Central memory CD4-positive, alpha-beta T cell (primary cell): ENCODE data around the gene THOC1.

ENCODE experiments used
- DNase-seq: peaks from one replicate; pipeline ENCODE4 v3.0.0; 2022

The THOC1 gene

GRCh38 chr18:212780-213179 lies 55.1 kb downstream of the THOC1 start:
- no peak for DNase-seq

DNA sequence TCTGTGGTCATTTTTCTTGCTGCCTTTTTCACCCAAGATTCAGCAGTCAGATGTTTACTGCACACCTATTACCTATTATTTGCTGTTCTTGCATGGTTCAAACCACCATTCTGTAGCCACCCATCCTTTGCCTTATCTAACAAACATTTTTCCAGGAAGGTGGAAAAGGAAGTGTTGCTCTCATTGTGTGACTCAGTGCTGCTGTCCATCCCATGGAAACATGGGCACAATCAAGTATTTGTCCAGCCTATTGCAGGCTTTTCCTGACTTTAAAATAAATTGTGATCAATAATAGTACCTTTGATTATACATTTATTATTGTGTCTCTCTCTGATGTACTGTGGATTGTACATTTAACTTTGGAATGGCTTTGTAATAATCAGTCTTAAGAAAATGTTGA lies 56.3 kb downstream of the THOC1 start:
- DNase-seq, result no peak

DNA sequence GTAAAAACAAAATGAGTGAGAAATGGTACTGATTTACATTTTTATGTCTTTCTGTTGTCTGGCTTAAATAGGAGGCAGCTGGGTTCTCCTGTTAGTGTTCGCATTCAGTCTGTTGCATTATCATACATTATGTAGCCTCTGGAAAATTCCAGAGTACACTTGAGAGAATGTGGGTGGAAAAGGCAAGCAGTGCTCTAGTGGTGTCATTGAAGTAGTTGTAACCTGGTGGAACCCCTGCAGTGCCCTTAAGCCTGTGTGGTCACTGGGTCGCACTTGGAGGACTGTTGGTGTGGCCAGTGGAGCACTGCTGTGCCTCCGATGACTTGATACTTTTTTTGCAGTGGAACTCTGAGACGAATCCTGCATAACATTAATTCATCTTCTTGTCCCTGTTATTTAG lies 57.1 kb downstream of the THOC1 start:
- DNase-seq, result no peak

DNA sequence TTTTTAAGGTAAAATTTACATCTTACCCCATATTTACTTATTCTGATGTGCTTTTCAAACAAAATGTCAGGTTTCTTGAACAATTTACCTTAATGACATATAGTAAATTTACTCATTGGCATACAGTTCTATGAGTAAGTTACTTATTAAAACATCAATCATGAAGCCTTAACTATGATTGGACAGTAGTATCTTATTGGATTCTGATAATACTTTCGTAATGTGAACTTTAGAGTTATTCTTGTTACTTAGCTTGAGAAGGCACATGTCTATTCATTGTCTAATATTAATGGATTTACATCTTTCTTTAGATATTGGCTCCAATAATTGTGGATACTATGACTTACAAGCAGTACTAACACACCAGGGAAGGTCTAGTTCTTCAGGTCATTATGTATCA lies 57.8 kb downstream of the THOC1 start:
- no peak for DNase-seq

- no peak for DNase-seq
Observed at GRCh38 chr18:199768-200167, 68.1 kb downstream of the THOC1 start.

DNA sequence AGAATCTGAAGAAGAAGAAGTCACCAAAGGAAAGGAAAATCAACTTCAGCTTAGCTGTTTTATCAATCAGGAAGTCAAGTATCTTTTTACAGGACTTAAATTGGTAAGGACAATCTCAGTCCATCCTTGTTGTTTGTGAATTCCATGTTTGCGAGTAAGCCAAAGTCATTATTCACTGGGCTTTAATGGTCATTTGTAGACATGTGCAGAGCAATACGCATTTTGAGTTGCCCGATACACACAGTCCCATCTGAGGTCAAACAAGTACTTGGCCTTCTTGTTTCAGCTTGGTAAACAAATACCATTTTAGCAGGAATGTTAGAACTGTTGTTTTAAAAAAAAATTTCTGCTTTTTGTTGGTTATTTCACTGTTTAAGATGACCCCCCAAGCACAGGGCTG lies 68.6 kb downstream of the THOC1 start:
- DNase-seq, result no peak

DNA sequence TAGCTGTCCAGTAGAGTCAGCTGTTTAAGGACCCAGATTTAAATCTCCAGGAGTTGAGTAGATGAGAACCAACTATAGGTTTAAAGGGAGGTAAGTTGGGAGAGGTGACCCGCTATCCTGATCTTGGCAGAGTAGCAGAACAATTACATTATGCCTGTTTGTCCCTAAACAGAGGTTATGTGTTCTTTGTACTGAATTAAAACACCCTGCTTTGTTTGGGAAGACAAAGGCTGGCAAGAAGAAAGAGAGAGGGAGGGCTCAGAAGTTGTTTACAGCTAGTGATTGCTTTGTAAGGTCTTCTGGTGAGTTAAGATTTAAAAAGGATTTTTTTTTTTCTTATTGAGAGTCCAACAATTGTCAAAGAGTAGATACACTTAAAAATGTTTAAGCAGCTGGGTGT lies 72.2 kb downstream of the THOC1 start:
- DNase-seq, result no peak

GRCh38 chr18:192801-193200 lies 75.0 kb downstream of the THOC1 start:
- no peak for DNase-seq

GRCh38 chr18:191725-192124 lies 76.1 kb downstream of the THOC1 start:
- DNase-seq, result no peak

DNA sequence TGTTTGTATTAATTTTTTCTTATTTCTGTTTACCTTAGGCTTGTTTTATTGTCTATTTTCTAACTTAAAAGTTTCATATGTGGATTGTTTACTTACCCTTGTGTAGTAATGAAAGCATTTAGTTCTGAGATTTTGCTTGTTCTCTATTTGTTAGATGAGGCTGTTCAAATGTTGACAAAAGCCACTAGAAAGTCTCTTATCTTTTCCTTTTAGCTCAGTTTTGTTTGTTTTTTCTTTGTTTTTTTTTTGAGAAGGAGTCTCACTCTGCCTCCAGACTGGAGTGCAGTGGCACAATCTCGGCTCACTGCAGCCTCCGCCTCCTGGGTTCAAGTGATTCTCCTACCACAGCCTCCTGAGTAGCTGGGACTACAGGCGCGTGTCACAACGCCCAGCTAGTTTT lies 78.6 kb downstream of the THOC1 start:
- no peak for DNase-seq

GRCh38 chr18:183769-184168 lies 84.1 kb downstream of the THOC1 start:
- DNase-seq, result no peak

DNA sequence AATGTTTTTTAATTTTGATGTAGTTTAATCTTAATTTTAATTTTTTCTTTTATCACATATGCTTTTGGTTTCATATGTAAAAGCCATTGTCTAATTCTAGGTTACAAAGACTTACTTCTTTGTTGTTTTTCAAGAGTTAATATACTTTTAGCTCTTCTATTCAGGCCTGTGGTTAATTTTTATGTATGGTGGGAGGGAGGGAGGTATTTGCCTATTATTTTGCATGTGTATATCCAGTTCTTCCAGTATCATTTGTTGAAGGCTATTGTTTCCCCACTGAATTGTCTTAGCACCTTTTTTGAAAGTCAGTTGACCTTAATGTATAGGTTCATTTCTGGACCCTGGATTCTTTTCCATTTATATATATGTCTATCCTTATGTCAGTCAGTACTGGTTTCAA lies 86.1 kb downstream of the THOC1 start:
- DNase-seq, result no peak

DNA sequence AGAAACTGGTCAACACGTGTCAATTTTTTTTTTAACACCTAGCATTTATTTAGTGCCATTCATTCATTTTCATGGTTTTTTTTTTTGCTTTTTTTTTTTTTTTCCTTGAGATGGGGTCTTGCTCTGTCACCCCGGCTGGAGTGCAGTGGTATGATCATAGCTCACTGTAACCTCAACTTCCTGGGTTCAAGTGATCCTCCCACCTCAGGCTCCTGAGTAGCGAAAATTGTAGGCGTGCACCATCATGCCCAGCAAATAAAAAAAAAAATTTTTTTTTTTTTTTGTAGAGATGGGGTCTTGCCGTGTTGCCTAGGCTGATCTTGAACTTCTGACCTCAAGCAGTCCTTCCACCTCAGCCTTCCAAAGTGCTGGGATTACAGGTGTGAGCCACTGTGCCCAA lies 88.3 kb downstream of the THOC1 start:
- DNase-seq, result no peak

DNA sequence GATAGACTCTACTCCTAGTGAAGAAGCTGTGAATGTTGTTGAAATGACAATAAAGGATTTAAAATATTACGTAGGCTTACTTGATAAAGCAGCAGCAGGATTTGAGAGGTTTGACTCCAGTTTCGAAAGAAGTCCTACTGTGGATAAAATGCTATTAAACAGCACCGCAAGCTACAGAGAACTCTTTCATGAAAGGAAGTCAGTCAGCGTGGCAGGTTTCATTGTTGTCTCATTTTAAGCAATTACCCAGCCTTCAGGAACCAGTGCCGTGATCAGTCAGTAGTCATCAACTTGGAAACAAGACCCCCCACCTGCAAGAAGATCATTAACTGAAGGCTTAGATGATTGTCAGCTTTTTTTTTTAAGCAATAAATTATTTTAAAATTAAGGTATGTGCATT lies 95.5 kb downstream of the THOC1 start:
- no peak for DNase-seq
